Stomach smooth muscle (tissue), 2 donors: ENCODE data around the gene PANX2.

Experiments used
- H3K27ac ChIP-seq: one replicate; pipeline ENCODE4 v1.7.0; 2013; ENCODE audit warnings: mild to moderate bottlenecking, low read length, inconsistent platforms
- H3K27me3 ChIP-seq, 2 donors: one replicate each; pipeline ENCODE4 v1.7.0; 2013; ENCODE audit warnings: low read length in 2 of 2; ENCODE audit not compliant: insufficient read depth in 2 of 2, control insufficient read depth in 1 of 2
- H3K36me3 ChIP-seq, 2 donors: one replicate each; pipeline ENCODE4 v1.7.0; 2013; ENCODE audit warnings: low read length in 2 of 2; ENCODE audit not compliant: control insufficient read depth in 2 of 2, insufficient read depth in 2 of 2
- H3K4me1 ChIP-seq: one replicate; pipeline ENCODE4 v1.7.0; 2013; ENCODE audit warnings: low read length; ENCODE audit not compliant: control insufficient read depth, insufficient read depth
- H3K4me3 ChIP-seq, 2 donors: one replicate each; pipeline ENCODE4 v1.7.0; 2013; ENCODE audit warnings: low read length in 2 of 2
- H3K9ac ChIP-seq, 2 donors: one replicate each; pipeline ENCODE4 v1.7.0; 2013; ENCODE audit warnings: low read length in 2 of 2, mild to moderate bottlenecking in 1 of 2
- H3K9me3 ChIP-seq, 2 donors: one replicate each; pipeline ENCODE4 v1.7.0; 2013; ENCODE audit warnings: low read length in 2 of 2; ENCODE audit not compliant: control insufficient read depth in 2 of 2
- donor health status: healthy.
- donor health status: Pancreatic carcinoma.

PANX2 gene

DNA sequence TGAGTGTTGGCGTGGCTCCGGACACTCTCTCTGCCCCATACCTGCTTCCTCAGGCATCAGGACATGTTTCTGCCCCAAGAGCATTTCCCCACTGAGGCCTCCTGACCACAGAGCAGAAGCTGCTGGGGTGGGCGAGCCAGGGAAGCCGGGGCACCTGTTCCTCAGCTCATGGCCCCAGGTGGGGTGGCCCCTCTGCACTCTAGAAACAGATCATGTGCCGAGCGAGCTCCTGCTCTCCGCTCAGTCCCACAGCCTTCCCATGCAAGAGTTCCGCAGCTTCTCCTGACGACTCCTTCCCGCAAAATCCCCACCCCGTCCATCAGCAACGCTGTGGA lies 22.4 kb upstream of the PANX2 start:
- H3K9ac ChIP-seq, result no peak overlapping the region
- H3K27me3 ChIP-seq, result no peaks in the 10 kb centered on the region
- H3K4me3 ChIP-seq, result no peak overlapping the region

DNA sequence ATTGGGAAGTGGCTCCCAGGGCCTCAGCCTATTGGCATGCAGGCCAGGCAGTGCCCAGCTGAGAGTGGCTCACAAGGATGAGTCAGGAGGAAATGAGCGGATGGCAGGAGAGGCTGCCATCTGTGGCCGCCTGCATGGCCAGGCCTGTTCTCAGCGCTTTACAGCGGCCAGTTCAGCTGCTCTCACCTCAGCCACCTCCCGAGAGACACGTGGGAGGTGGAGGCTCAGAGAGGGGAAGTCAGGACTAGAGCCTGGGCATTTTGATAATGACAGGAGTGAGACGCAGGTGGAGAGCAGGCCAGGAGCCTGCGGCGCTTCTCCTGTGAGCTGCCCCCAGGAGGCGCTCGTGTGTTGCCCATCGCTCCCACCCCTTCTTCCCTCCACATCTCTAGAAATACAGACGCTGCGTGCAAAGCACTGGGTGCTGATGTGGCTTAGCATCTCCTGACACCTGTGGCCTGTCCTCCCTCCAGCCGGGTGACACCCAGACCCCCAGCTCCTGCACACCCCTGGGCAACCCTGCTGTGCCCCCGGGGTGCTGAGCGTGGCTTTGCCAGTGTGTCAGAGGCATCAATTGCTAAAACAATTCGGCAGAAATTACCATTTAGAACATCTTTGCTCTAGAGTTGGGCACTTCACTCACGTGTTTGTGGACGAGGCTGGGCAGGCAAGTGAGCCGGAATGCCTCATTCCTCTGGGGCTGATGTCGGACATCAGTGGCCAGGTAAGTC lies 21.4 kb upstream of the PANX2 start:
- Histone ChIP-seq H3K9ac (no peak overlapping the region), H3K36me3 (no peaks in the 10 kb centered on the region), H3K27ac (no peak overlapping the region), H3K27me3 (no peaks in the 10 kb centered on the region), H3K4me3 (no peak overlapping the region), H3K4me1 (peaks cover 5% of the 10 kb centered on the region), H3K9me3 (no peaks in the 10 kb centered on the region)

More for the DNA sequence above, 22.4 kb upstream of the PANX2 start:
- Histone ChIP-seq H3K9me3 (no peaks in the 10 kb centered on the region), H3K36me3 (no peaks in the 10 kb centered on the region), H3K4me1 (peaks cover 5% of the 10 kb centered on the region), H3K27ac (no peak overlapping the region)

DNA sequence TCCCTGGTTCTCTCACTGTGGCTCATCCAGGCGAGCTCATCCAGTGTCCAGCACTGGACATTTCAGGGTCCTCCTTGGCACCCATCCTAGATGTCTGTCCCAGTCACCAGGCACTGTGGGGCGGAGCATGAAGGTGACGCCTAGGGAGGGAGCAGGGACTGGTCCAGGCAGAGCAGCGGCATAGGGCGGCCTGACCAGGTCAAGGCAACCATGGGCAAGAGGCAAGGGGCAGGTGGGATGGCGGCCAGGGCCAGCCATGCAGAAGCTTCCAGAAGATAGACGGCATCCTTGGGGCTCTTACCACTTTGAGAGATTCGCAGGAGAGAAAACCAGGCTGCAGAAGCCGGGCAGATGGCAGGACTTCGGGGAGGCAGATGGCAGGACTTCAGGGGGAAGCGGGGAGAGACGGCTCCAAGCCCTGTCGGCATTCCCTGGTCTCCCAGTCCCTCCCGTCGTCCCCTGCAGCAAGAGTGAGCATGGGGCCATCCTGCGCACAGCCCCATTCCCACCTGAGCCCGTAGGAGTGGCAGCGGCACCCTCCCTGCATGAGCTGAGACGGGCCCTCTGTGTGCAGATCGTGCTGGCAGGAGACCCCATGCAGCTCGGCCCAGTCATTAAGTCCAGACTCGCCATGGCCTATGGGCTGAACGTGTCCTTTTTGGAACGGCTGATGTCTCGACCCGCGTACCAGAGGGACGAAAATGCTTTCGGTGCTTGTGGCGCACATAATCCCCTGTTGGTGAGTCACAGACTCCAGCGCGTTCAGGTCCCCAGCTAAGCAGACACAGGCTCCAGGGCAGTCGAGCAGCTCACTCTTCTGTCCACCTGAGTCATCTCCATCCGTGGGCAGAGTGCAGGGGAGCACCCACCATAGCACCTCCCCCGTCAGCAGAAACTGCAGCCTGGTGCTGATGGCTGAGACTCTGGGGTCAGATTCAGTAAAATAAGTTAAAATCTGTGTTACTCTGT lies 20.1 kb upstream of the PANX2 start:
- H3K27ac ChIP-seq, result no peak overlapping the region
- peaks cover 5% of the 10 kb centered on the region for H3K4me1 ChIP-seq
- H3K4me3 ChIP-seq, result no peak overlapping the region
- no peak overlapping the region for H3K9ac ChIP-seq
- no peaks in the 10 kb centered on the region for H3K27me3 ChIP-seq
- H3K36me3 ChIP-seq, result no peaks in the 10 kb centered on the region
- H3K9me3 ChIP-seq, result no peaks in the 10 kb centered on the region

DNA sequence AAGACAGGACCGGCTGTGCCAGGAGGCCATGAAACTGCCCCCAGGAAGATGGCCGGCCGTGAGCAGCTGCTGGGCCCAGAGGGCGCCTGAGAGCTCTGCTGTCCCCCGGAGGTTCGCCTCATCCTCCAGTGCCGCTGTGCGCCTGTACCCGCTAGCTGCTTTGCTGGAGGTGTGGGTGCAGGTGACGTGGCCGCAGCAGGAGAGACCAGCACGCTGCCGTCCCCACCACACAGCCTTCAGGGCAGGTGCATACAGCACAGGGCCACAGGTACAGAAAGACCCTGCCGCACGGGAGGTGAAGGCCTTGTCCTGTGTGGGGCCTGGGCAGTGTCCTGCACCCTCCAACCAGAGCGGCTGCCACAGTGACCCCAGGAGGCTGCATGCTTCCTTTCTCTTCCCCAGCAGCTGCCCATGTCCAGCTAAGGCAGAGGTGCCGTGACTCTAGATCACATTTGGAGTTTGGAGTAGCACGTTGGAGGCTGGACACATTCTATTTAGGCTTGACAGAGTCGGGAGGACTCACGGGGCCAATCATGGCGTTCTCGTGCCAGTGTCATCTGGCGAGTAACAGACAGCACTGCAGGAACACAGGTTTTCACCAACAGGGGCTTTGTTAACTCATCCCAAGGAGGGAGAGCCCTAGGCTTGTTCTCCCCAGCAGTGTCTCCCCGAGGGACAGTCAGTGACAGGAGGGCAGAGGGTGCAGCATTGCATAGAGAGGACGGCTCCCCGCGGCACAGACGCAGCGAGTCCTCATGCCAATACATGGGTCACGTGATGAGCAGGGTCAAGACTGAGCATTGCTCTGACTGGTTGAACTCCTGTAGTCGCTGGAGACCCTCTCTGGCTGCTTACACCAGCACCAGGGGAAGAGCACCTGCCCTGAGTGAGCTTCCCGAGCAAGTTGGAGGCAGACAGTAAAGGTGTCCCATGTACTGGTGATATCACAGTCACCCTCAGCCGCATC lies 18.7 kb upstream of the PANX2 start:
- Histone ChIP-seq H3K36me3 (no peaks in the 10 kb centered on the region), H3K9ac (no peak overlapping the region), H3K4me1 (peaks cover 4% of the 10 kb centered on the region), H3K27ac (no peak overlapping the region), H3K9me3 (no peaks in the 10 kb centered on the region), H3K4me3 (no peak overlapping the region), H3K27me3 (no peaks in the 10 kb centered on the region)

DNA sequence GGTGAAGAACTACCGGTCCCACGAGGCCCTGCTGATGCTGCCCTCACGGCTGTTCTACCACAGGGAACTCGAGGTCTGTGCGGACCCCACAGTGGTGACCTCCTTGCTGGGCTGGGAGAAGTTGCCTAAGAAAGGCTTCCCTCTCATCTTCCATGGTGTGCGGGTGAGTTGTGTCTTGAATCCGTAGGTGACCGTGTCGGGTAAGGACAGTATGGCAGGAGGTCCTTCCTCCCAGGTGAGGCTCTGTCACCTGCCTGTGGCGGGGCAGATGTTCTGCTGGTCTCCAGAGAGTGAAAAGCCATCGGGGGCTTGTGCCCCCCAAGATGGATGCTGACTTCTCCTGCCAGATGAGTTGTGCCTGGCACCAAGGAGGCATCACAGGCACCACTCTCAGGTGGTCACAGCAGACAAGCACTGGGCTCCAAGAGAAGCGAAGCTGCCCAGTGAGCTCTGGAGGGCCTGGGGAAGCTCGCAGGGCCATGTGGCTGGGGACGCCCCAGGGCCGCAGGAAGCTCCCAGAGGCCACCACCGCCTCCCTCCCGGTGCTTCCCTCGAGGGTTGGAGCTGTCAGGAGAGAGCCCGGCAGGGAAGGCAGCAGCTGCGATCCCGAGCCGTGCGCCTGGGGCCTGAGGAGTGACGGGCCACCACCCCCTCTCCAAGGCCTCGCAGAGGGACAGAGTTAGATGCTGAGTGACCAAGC lies 17.3 kb upstream of the PANX2 start:
- no peak overlapping the region for H3K4me3 ChIP-seq
- no peaks in the 10 kb centered on the region for H3K9me3 ChIP-seq
- H3K36me3 ChIP-seq, result no peaks in the 10 kb centered on the region
- H3K9ac ChIP-seq, result no peak overlapping the region
- no peaks in the 10 kb centered on the region for H3K4me1 ChIP-seq
- H3K27me3 ChIP-seq, result no peaks in the 10 kb centered on the region
- no peak overlapping the region for H3K27ac ChIP-seq

DNA sequence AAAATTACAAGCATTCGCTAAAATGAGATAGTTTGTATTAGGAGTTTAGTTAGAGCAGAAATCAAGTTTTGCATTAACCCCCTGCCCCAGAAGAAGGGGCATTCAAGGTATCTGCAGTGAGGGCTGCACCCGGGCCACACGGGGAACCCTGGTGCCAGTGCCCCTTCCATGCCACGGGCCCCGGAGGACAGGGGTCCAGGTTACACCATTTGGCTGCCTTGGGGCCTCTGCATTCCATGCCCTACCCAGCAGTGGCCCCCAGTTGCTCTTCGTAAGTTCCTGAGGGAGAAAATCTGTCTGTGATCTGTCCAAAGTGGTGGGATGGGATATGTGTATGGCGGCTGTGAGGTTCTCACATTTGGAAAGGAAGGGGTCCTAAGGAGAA lies 16.8 kb upstream of the PANX2 start:
- Histone ChIP-seq H3K27ac (no peak overlapping the region), H3K9me3 (no peaks in the 10 kb centered on the region), H3K4me3 (no peak overlapping the region), H3K36me3 (no peaks in the 10 kb centered on the region), H3K4me1 (no peaks in the 10 kb centered on the region), H3K27me3 (no peaks in the 10 kb centered on the region), H3K9ac (no peak overlapping the region)

DNA sequence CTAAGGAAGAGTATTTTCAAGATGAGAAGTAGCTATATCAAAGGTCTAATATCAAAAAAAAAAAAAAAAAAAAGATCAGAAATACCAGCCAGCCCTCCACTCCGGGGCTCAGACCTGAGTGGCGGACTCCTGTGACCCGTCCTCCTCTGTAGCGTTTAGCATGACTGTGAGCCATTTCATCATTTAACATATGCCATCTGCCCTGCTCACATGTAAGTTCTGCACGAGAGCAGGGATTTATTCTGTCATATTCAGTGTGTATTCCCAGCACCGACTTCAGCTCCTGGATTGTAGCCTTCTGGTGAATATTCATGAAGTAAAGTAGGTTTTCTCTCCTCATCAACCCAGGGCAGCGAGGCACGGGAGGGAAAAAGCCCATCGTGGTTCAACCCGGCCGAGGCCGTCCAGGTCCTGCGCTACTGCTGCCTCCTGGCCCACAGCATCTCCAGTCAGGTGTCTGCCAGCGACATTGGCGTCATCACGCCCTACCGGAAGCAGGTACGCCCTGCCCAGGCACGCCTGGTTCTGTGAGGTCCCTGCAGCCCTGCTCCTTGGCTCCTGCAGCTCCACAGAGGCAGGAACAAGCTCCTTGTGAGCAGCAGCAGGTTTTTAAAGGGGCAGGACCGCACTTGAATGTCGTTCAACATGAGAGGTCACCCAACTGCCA lies 12.7 kb upstream of the PANX2 start:
- Histone ChIP-seq H3K27me3 (no peaks in the 10 kb centered on the region), H3K36me3 (no peaks in the 10 kb centered on the region), H3K9ac (no peak overlapping the region), H3K9me3 (no peaks in the 10 kb centered on the region), H3K4me3 (no peak overlapping the region), H3K4me1 (no peaks in the 10 kb centered on the region), H3K27ac (no peak overlapping the region)

DNA sequence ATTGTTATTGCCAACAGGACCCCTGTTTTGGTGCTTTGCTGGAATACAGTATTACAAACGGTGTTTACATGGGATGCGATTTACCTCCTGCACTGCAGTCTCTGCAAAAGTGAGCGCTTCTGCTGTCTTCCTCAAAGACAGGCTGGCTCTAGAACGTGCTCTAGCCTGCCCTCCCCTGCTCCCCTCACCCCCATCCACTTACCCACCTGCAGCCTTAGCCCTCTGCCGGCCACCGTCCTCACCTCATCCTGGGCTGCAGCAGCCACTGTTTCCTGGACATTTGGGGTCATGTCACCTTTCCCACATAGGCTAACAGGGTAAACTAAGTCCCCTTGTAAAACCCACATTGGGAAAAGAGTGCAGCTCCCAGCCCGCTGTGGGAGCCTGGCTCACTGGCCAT lies 9.6 kb upstream of the PANX2 start:
- H3K9ac ChIP-seq, result no peak overlapping the region
- no peaks in the 10 kb centered on the region for H3K4me1 ChIP-seq
- H3K4me3 ChIP-seq, result no peak overlapping the region
- H3K9me3 ChIP-seq, result no peaks in the 10 kb centered on the region
- no peak overlapping the region for H3K27ac ChIP-seq
- H3K27me3 ChIP-seq, result peaks cover 0 to 2% of the 10 kb centered on the region in 2 donors
- H3K36me3 ChIP-seq, result no peaks in the 10 kb centered on the region

DNA sequence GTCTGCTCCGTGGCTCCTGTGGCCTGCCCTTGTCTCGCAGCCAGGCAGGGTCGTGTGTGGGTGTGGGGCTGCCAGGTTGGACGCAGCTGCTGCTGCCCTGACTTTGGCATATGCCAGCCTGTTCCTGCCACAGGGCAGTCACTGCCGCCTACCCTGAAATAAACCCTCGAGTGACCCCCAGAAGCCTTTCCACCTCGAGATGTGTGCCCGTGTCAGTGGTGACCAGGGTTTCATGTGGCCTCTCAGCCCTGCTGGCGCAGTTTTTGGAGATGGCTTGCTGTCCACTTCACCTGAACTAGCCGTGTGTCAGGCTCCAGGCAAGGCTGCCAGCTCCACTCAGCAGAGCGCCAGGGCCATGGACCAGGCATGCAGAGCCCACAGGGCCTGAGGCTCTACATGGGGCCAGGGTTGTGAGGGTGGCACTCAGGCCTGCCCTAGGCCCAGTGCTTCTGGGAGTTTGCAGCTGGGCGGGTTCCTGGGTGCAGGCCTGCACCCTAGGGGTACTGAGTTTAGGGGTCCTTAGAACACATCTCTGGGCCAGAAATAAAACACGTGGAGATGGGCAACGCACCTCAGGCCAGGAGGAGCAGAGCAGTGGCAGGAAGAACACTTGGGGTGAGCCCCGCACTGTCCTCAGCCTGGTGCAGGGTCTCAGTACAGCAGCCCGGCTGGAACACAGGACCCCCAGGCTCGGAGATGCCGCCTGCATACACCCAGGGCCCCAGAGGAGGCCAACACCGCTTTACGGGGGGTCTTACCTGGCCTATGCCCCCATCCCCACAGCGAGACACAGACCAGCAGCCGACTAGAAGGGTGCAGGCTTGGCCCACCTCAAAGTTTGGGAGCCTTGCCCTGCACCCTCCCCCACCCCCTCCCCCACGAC lies 8.8 kb upstream of the PANX2 start:
- peaks cover 0 to 2% of the 10 kb centered on the region in 2 donors for H3K27me3 ChIP-seq
- H3K9ac ChIP-seq, result no peak overlapping the region
- H3K4me3 ChIP-seq, result no peak overlapping the region
- no peak overlapping the region for H3K27ac ChIP-seq
- H3K36me3 ChIP-seq, result no peaks in the 10 kb centered on the region
- H3K9me3 ChIP-seq, result no peaks in the 10 kb centered on the region
- no peaks in the 10 kb centered on the region for H3K4me1 ChIP-seq
